Glomerular visceral epithelial cell (primary cell): ENCODE measurements around the gene C2CD2.
"Not testable (repeated sequence)": the region's sequence is repeated elsewhere in the genome, so short reads cannot be mapped to it uniquely, and the experiment has no call there.

ENCODE experiments used
- DNase-seq: peaks from one replicate; pipeline ENCODE4 v3.0.0-alpha.2; 2016; ENCODE audit errors: extremely low spot score

C2CD2 gene

DNA sequence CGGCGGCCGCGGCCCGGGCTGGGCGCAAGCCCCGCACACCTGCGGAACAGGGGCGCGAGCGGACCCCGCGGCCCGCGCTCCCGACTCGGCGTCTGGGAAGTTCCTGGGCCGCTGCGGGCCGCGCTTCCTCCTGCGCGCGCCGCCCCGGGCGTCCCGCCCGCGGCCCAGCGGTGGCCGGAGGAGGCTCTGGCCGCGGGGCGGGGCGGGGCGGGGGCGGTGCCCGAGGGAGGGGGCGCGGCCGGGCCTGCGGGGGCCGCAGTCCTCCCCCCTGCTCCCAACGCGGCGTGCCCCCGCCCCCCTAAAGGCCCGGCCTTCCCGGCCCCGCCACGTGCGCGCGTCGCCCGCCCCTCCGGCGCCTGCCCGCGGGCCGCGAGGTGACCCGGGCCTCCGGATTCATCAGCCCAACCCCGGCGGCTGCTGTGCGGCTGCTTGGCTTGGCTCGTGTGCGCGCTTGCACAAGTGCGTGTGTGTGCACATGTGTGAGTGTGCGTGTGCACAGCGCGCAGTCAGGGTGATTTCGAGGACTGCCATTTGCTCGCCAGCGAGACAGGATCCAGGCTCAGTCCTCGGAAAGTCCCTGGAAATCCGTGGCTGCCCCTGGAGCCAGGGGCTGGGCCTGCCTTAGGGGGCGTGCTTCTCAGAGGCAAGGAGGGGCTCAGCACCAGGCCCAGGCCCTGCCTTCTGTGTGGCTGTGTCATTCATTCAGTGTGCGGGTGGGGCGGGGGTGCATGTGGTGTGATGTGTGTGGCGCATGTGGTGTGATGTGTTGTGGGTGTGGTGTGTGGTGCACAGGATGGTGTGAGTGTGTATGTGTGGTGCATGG is at the start of gene C2CD2:
Gene C2CD2 (minus strand): TSS at position 188 of the 823 bp plus-strand sequence. CDS start 370 bp downstream, outside the sequence.
- peak; percentile 87 for DNase-seq

DNA sequence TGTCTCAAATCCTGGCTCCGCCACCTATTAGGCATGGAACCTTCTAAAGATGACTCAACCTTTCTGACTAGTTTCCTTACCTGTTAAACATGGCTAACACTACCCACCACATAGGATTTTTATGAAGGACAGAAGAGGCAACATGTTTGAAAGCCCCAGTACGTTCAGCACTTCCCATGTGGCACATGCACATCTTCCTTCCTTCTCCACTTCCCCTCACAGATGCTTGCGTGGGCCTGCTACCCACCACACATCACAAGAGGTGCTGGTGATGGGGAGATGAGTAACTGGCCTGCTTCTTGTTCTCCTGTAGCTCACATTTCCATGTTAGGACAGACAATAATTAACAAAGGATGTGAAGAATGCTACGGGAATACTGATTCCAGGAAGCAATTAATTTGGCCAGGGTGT is 49.2 kb upstream of the C2CD2 start:
- DNase-seq: peak; percentile 30

DNA sequence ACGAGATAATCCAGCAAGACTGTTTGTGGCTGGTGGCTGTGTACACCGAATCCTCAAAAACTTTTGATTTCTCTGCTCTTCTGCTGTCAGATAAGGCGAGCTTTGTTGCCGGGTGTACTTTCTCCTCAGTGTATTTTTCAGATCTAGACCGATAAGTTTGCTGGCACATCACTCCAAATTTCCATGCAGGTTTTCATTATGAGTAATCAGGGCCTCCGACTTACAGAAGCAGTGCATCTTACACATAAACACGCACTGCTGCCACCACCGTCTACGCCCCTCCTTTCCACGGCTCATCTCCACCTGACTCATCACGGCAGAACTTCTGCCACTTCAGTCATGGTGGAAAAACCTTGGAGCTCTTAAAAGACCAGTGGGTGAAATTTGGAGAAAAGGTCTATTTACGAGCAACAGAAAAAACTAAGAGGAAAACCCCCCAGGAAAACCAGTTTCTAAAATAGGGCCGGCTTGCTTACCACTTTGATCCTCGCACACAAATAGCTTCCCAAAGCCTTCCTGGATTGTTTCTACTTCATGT is 48.7 kb upstream of the C2CD2 start:
- DNase-seq: peak; percentile 88

DNA sequence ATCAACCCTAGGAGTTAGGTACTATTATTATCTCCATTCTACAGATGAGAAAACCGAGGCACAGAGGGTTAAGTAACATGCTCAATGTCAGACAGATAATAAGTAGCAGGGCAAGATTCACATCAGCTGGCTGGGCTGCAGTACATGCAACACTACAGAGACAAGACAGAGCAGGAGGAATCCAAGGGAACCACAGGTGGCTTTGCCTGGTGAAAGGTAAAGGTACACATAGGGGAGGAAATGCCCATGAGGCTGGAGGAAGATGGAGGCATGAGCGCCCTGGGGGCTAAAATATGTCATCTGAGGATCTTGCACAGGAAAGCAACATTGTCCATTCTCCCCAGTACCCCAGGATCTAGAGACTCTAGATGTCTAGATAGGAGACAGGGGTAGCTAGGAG is 48.0 kb upstream of the C2CD2 start:
- no peak for DNase-seq

DNA sequence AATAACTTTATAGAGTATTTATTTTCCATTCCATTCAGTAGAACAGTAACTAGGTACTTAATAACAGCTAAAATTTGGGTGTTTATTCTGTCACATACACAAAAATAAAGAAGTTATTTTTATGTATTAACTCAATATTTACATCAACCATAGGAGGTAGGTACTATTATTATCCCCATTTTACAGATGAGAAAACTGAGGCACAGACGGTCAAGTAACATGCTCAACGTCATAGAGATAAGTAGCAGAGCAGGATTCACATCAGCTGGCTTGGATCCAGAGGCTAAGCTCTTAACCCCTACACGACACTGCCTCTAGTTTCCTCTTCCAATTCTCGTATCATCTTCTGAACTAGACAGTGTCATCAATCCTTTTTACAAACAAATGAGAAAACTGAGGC is 47.1 kb upstream of the C2CD2 start:
- no peak for DNase-seq

DNA sequence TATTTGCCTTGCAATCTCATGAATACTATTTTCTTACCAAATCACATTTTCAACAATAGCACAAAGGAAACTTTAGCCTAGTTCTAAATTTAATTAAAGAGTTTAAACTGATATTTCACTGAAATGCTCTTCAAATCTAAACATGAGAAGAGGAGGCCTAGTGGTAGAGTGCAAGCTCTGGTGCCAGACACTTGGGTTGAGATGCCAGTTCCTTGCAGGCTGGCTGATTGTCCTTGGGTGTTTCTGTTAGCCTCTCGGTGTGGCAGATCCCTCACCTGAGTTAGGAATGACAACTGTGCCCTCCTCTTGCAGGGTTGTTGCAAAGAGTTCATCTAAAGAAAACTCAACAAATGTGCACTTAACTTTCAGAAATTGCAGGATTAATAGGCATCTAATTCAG is 43.8 kb upstream of the C2CD2 start:
- no peak for DNase-seq

DNA sequence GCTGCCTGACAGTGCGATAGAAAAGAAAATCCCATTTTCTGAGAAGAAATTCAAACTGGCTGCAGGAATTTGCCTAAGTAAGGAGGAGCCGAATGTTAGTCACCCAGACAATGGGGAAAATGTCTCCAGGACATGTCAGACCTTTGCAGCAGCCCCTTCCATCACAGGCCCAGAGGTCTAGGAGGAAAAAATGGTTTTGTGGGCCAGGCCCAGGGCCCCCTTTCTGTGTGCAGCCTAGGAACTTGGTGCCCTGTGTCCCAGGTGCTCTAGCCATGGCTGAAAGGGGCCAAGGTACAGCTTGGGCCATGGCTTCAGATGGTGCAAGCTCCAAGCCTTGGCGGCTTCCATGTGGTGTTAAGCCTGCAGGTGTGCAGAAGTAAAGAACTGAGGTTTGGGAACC is 41.8 kb upstream of the C2CD2 start:
- DNase-seq: no peak

DNA sequence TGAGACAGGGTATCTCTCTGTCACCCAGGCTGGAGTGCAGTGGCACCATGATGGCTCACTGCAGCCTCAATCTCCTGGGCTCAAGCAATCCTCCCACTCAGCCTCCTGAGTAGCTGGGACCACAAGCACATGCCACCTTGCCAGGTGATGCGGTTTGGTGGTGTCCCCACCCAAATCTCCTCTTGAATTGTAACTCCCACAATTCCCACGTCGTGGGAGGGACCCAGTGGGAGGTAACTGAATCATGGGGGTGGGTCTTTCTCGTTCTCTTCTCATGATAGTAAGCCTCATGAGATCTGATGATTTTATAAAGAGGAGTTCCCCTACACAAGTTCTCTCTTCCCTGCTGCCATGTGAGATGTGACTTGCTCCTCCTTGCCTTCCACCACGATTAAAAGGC is 40.8 kb upstream of the C2CD2 start:
- not testable (repeated sequence) for DNase-seq

DNA sequence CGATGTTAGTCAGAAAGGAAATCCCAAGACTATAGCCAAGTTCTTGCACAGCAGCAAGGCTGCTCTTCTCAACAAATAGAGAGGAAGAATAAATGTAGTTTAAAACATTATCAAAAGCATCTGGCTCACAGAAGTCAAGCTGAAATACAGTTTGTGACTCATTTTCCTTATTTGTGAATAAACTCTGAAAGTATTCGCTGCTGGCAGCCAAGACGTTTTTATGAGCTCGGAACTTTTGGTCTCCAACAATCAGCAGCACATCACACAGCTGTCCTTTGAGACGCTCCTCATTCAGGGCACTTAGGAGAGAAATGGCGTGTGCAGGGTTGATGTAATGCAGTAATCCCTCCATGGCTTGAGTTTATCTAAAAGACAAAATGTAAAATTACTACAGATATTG is 39.9 kb upstream of the C2CD2 start:
- no peak for DNase-seq

DNA sequence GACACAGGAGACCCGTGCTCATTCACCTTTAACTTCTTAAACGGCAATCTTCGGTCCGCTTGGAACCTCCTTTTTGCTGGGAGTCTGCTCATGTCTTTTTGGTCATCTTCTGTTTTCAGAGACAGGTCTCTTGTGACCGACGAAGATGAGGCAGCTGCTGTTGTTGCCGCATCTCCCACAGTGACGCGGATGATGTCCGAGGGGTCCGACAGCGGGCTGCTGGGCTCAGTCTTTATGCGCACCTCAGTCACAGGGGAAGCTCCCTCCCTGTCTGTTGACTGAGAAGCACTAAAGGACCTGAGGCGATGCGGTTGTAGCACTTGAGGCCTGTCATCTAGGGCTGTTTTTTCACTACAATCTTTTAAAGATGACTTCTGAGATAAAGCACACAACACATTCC is 38.8 kb upstream of the C2CD2 start:
- DNase-seq: no peak

DNA sequence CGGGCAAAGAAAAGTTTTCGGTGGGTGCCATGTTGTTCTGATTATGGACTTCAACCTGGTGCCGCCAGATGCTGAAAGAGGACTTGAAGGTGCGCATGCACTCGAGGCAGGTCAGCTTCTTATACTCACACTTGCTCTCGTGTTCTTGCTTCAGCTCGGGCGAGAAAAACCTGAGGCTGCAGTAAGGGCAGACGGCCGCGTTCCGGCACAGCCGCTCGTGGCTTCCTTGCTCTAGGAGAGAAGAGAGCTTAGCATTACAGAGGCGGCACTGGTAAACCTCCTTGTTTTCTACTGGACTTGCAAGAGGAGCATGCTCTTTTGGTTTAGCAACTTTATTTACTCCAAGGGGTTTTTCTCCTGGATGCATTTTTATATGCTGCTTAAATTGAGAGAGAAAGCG is 37.8 kb upstream of the C2CD2 start:
- no peak for DNase-seq

DNA sequence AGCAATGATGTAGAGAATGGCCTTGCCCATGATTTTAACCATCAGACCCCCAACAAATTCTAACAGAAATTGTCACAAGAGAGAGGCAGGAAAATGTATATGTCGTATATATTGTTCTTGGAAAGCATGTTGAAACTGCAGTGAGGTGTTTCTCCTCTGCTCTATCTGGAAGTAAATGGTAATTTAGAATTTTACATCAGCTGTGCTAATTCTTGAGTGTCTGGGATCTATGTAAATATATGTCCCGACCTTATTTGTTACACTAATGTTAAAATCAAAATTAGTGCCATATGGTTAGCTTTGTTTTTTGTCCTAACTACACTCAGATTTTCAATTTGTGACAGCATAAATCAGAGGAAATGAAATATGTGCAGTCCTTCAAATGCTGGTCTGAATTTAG is 35.9 kb upstream of the C2CD2 start:
- DNase-seq: no peak

DNA sequence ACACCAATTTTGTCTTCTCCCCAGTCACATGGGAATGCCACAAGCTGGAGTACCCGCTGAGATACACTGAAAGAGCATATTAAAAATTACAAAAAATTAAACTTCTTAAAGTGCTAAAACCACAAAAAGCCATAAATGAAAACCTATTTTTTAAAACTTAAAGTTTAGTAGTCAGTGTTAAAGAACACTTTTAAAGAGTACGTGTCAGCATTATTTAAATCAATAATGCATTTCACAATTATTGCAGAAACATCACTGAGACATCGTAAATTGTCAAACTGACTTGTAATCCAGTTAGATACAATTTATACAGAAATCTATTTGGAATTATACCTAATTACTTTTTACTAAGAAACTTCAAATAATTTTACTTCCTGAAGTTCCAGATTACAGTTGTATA is 33.5 kb upstream of the C2CD2 start:
- DNase-seq: no peak

DNA sequence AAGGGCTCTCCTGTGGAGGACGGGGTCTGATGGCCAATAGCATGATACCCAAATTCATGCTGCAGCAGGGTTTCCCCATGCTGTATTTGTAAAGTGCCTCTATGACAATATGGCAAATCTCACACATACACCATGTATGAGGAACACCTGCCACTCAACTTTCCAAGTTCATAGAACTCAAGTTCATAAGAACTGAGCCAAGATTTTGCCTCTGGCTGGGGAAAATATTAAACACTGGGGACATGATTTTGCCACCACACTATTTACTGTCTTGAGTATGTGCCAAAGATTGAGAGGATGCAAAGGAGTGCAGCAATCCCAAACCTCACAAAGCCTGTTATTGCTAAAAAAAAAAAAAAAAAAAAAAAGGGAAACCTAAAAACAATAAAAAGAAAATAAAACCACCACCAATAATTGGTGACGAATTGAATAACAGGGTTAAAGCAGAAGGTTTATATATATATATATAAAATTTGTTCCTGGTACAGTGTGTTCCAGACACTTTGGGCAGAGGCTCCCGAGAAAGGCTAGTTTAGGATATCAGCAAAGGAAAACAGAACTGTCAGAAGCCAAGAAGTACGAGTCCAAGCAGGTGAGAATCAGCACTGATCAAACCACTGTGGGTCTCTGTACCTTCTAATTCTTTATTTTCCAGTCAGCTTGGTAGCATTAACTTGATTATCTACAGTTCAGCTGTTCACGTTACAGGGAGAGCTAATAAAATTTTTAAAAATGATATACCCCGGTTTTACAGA is 32.0 kb upstream of the C2CD2 start:
- no peak for DNase-seq

DNA sequence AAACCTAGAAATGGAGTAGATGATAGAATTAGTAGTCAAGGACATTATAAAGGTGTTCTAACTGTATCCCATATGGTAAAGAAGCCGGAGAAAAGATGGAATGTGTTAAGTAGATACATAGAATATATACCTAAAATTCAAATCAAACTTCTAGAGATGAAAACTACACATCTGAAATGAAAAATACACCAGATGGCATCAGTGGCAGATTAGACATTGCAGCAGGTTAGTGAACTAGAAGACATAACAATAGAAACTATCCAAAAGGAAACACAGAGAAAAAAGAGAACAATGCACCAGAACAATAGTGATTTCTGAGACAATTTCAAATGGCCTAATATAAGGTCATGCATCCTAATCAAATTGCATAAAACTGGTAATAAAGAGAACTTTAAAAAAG is 29.4 kb upstream of the C2CD2 start:
- DNase-seq: no peak

DNA sequence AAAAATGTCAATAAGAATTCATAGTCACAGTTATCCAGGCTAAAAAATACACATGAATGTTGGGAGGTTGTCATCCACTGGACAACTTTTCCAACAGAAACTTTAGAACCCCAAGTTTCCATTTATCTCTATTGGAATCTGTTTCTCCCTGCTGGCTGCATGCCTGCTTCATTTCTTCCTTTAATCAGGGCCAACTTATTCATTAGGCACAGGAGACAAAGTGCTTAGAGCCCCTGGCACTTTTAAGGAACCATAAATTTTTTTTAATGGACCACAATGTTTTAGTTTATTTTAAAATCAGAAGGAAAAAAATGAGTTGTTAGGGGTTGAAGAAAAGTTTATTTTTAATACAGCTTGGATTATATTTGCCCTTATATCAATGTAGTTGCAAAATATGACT is 26.7 kb upstream of the C2CD2 start:
- no peak for DNase-seq

DNA sequence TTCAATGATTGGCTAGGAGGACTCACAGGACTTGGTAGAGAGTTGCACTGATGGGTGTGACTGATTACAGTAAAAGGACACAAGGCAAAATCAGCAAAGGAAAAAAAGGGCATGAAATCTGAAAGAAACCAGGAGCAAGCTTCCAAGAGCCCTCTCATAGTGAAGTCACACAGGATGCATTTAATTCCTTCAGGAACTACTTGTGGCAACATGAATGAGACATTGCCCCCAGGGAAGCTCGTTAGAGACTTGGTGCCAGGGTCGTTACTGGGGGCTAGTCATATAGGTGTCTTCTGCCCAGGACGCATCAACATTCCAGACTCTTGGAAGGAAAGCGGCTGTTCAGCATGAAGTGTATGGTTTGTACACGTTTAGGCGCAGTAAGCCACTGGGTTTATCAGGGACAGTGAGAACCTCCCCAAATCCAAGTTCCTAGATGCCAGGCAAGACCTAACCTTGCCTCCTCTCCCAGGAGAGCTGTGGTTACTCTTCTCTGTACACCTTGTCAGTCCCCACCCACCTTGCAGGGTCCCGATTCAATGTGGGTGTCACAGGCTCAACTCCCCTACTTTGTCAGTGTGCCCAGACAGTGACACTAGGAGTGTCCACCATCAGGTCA is 26.0 kb upstream of the C2CD2 start:
- no peak for DNase-seq

DNA sequence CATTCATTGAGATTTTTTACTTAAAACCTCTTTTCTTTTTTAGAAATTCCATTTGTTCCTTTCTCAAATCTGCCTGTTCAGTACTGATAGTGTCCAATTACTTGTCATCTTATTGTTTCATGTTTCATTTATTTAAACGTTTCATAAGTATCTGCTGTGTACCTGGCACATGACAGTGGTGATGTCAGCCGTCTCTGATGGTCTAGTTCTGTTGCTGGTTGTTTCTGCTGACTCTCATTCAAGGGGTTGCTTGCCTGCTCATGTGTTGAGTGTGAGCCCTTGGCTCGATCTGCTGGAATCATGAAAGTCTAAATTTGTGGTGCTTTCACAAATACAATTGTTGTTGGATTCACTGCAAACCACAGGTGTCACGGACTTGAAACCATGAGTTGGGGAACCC is 25.5 kb upstream of the C2CD2 start:
- no peak for DNase-seq

DNA sequence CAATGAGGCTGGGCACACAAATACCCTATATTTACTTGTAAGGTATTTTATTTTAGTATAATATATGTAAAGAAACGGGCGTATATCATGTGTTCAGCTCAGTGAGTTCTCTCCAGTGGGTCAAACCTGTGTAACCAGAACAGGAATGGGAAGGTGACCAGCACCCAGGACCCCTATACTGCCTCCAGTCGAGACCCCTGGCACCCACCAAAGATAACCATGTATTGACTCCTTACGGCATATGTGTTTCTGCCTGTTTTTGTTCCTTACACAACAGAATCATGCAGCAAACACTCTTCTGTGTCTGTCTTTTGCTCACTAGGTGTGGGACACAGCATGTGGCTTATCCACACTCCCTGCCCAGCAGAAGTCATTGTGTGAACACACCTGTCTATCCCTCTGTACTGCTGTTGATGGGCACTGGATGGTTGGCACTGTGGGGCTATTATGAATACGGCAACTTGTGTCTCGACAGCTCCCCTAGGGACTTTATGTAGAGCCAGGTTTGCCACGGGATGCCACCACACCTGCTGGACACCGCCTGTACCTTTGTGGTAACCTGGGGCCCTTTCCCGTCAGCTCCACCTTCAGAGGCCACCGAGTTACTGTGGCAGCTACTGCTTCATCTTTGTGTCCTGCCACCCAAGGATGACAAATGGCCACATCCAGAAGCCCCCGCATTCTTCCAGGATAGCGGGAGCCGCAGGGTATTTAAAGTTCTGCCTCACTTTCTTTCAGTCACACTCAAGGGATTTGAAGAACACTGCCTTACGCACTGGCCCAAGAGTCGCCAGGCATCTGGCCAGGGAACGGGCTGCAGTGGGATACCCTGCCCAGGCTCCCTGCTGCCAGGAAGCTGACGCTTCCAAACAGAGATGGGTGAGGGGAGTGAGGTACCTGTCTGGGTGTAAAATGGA is 23.5 kb upstream of the C2CD2 start:
- DNase-seq: no peak

DNA sequence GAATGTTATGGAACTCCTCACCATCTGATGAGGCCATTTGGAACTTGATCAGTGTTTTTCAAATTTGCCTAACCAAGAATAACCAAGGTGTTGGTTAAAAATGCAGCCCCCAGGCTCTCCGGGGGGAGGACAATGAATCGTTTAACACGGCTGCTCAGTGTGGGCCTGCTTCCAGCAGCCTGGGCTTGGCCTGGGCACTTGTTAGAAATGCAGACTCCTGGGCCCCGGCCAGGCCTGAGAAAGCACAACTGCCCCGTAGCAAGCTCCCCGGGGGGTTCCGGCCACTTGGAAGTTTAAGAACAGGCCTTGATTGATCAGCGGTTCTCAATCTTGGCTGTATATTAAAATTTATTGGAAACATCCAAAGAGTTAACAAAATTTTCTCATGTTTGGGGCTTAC is 22.8 kb upstream of the C2CD2 start:
- DNase-seq: no peak
